HG03439 (cell line): ENCODE measurements around the gene NOP9.
A peak's percentile ranks its signal among the peaks of the same experiment; 100 is the strongest.

ENCODE experiments used
- ATAC-seq: cut with Tn5 transposase; IDR thresholded peaks from one replicate; pipeline ENCODE4 v1.9.1; 2021; ENCODE audit warnings: mild to moderate bottlenecking, moderate library complexity; ENCODE audit not compliant: unreplicated experiment

NOP9 gene

GRCh38 chr14:24262821-24263733 is 36.6 kb upstream of the NOP9 start, which contains the start of gene TGM1:
Gene TGM1, minus strand, starts transcription at chr14:24263177. Its CDS starts 825 bp downstream, at chr14:24262352.
- no peak for ATAC-seq

- no peak for ATAC-seq
These were observed 35.8 kb upstream of the NOP9 start for GRCh38 chr14:24263848-24264247.

DNA sequence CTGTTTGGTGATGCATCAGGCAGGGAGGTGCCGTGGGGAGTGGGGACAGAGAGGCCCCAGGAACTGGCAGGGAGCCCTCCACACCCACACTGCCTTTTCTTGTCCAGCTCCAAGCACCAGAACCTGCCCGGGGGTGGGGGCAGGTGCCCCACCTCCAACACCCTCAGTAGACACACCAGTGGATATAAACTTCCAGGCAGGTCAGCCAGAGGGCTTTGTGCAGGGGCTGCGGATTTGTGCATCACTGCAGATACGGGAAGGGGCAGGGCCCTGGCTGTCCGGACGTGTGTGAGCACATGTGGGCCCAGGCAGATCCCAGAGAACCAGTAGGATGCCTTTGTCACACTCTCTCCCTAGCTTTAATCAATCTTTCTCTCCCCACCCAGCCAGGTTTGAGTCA is 35.4 kb upstream of the NOP9 start:
- no peak for ATAC-seq

GRCh38 chr14:24266344-24267244 is 33.1 kb upstream of the NOP9 start:
- ATAC-seq, result no peak

- no peak for ATAC-seq
These were observed 32.1 kb upstream of the NOP9 start for GRCh38 chr14:24267516-24267915.

GRCh38 chr14:24268225-24268624 is 31.4 kb upstream of the NOP9 start:
- ATAC-seq, result no peak

DNA sequence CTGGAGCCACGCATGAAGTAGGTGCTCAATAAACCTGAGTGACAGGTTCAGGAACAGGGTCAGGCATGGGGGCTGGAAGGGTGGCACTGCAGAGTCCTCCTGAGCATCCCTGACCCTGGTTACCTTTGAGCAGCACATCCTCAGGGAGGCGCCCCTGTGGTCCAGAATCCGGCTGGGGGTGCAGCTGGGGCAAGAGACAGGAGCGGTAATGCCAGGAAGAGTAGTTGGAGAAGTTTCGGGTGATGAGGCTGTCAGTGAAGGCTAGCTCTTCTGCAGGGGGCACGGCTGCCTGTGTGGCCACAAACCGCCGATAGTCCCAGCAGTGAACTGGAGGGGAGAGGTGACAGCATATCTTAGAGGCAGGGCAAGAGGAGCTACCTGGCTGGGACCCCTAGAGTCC is 30.3 kb upstream of the NOP9 start:
- ATAC-seq, result no peak

DNA sequence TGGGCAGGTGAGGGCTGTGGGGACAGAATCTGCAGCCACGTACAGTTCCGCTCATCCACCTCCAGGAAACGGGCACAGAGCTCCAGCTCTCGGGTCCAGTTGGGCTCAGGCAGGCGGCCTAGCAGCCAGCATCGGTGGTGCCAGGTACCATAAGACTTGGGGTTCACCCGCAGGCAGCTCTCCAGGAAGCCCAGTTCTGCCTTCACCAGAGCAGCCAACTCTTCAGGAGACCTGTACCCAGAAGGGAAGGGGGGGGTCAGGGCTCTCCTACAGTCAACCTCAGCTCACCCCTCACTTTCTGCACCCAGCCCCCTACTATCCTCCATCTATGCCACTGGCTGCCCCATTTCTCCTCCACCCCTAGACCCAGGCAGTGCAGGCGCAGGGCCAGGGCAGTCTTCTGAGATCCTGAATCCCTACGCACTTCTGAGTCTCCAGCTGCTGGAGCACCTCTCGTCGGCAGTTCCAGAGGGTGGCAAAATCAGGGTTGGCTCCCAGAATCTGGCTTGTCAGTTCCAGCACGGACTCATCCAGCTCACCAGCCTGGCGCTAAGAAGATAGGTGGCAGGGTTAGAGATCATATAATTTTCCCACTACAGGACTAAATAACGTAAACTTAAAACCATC is 29.6 kb upstream of the NOP9 start:
- no peak for ATAC-seq

DNA sequence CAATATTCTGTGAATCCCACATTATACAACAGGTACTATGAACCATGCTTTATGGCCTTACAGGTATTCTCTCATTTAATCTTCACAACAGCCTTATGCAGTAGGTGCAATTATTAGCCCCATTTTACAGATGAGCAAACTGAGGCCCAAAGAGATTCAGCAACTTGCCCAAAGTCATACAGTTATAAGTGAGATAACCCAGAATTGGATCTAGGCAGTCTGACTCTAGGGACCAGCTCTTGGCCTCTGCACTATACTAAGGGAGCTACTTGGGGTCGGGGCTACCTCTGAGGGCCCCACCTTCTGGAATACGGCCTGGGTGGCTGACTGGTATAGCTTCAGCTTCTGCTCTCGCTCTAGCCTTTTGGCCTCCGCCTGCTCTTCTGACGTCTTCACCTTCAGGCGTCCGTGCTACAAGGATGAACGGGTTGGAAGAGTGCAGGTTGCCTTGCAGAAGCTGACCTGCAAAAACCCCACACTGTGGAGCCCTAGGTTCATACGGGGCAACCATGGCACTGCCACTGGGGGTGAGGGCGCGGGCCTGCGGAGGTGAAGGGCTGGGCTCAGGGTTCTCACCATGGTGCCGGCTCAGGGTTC is 29.0 kb upstream of the NOP9 start:
- no peak for ATAC-seq

GRCh38 chr14:24271134-24271833 is 28.4 kb upstream of the NOP9 start, which contains the start of gene RABGGTA:
Gene RABGGTA, minus strand, starts transcription at chr14:24271597. Its CDS starts 482 bp downstream, at chr14:24271115.
- peak; percentile 84 for ATAC-seq

DNA sequence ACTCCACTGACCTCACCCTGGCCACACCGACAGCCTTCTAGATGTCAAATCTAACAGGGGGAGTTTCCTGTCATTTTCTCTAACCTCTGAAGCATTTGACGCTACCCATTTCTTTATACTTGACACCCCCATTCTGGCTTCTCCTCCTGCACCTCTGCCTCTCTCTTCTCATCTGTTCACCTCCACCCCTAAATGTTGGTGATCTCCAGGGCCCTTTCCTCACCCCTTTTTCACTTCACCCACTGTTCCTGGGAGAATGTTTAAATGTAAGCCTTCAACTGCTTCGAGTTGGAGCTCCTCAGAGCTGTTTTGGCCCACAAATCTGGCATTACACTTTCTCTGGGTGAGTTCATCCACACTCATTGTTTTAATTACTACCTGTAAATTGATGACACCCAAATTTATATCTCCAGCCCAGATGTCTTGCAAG is 27.8 kb upstream of the NOP9 start:
- no peak for ATAC-seq

DNA sequence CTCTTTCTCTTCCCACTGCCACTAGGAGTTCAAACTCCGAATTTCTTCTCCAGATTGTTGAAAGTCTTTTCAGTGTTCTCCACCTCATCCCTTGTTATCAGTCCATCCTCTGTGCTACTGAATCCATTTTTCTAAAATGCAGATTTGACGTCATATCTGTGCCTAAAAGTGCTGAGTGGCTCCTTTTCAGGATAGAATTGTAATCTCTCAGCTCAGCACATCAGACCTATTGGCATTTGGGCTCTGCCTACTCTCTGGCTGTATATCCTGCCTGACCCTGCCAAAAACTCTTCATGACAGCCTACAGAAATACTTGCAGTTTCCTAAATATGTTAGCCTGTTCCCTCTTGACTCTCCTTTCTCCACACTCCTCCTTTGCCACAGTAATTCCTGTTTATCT is 27.2 kb upstream of the NOP9 start:
- no peak for ATAC-seq

DNA sequence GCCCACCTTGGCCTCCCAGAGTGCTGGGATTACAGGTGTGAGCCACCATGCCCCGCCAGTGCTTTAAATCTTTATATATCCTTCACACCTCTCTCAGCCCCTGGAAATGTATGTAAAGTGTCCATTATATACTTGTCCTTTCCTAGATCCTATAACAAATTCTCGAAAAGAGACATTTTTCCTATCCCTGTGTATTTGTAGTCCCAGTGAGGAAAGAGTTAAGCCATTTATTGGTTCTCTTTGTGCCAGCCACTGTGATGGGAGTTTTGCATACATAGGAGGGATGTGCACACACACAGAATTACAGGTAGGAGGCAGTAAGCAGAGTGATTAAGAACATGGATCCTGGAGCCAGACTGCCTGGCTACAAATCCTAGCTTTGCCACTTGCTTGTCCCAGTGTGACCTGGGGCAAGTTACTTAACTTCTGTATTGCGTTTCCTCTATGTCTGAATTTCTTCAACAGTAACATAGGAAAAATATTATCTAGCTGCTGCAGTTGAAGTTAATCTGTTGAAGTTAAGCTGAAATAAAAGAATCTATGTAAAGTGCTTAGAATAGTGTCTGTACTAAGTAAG is 26.1 kb upstream of the NOP9 start:
- ATAC-seq, result no peak

GRCh38 chr14:24274101-24274543 is 25.5 kb upstream of the NOP9 start:
- peak; percentile 49 for ATAC-seq

DNA sequence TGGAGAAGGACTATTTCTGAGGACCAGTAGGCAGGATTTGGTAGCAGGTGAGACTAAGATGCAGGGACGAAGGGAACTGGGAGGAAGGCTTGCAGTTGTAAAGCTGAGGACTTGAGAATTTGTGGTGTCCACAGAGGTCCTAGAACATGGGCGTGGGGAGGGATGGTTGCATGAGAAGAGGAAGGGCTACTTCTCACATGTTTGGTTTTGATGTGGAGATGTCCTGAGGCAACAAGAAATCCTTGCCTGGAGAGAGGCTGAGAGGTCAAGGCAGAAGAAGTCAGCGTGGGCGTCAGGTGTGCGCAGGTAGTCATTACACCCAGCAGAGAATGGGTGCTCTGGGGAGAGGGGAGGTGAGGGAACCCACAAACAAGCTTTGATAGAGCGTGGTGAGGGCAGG is 22.6 kb upstream of the NOP9 start:
- no peak for ATAC-seq

DNA sequence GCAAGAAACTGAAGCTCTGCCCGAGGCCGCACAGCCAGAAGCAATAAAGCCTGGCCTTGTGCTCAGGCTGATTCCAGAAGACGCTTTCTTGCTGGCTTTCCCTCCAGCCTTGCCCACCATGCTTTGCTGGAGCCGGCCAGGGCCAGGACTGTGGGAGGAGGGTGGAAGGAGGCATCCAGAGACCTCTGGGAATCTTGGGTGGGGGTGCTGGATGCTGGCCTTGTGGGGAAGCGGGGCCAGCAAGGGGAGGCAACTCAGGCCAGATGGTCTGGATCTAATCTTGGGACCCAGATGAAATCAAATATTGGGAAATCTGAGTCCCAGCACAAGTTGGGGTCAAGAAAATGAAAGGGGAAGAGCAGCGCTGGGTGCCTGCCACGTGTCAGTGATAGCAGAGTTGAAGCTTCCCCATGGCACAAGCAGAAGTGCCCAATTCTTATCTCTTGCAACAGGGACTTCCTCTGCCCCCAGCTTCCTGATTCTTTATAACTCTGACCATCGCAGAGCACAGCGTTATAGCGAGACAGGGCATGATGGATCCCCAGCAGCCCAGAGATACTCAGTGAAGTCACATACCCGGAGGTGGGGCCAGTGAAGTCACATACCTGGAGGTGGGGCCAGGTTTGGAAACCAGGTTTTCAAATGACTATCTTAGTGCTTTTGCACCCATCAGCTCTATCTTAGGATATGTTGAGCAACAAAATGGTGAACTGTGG is 21.9 kb upstream of the NOP9 start:
- ATAC-seq, result no peak

GRCh38 chr14:24278424-24278823 is 21.2 kb upstream of the NOP9 start:
- ATAC-seq, result no peak

DNA sequence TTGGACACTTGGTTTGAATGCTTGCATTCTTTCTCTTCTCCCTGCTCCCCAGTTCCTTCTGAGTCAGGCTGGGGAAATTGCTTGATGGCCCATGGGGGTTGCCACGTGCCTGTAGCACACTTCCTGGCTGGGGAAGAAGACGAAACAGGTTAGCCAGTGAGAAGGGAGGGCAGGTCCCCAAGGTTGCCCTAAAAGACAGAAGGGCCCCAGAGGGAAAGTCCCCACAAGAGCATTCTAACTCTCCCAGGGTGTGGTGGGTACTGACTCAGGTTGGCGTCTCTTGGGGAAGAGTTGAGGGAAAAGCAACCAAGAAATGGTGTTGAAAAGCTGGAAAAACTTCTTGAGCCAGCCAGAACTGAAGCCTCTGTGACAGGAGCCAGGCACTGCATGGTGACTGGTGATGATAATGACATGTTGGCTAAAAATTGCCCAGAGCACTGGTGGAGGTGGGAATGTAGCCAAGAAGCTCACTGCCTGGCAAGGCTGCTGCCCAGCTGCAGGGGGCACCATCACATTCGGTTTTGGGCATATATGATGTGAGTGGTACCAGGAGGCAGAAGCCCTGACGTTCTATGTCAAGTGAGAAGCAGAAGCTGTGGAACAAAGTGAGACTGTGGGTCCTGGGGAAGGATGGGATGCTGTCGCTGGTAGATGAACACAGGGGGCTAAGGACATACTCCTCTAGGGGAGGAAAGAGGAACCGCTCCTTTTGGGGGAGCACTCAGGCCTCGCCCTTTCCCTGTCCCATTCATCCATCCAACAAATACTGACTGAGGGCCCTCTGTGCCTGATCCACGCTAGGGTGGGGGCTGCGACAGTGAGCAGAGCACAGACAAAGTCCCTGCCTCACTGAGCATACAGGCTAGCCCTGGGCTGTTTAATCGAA is 20.1 kb upstream of the NOP9 start:
- ATAC-seq, result peak; percentile 54
